ENCODE measurements around the gene CEP95.
"Not testable (repeated sequence)": the region's sequence is repeated elsewhere in the genome, so short reads cannot be mapped to it uniquely, and the experiment has no call there.

The CEP95 gene

GRCh38 chr17:64573214-64573613 is 66.4 kb downstream of the CEP95 start:
- Histone ChIP-seq H3K36me3 (ENCODE audit: control insufficient read depth, insufficient read depth, low read length) (peaks cover 21% of the 10 kb centered on the region), H3K27me3 (ENCODE audit: control insufficient read depth, insufficient read depth, low read length) (no peaks in the 10 kb centered on the region), H3K9ac (ENCODE audit: low read length) (no peak overlapping the region), H3K4me1 (ENCODE audit: control insufficient read depth, insufficient read depth, low read length) (no peaks in the 10 kb centered on the region), H3K4me3 (ENCODE audit: low read depth, low read length) (no peak overlapping the region), H3K9me3 (ENCODE audit: control insufficient read depth, insufficient read depth, low read depth, low read length) (no peaks in the 10 kb centered on the region), H3K27ac (ENCODE audit: low read depth, low read length) (no peak overlapping the region)

- Histone ChIP-seq H3K27me3 (ENCODE audit: control insufficient read depth, insufficient read depth, low read length) (no peaks in the 10 kb centered on the region), H3K36me3 (ENCODE audit: control insufficient read depth, insufficient read depth, low read length) (peaks cover 24% of the 10 kb centered on the region), H3K27ac (ENCODE audit: low read depth, low read length) (no peak overlapping the region)
Observed at GRCh38 chr17:64574646-64575045, 67.9 kb downstream of the CEP95 start.

GRCh38 chr17:64575431-64575830 is 68.7 kb downstream of the CEP95 start:
- Histone ChIP-seq H3K27me3 (ENCODE audit: control insufficient read depth, insufficient read depth, low read length) (no peaks in the 10 kb centered on the region), H3K9me3 (ENCODE audit: control insufficient read depth, insufficient read depth, low read depth, low read length) (no peaks in the 10 kb centered on the region), H3K4me1 (ENCODE audit: control insufficient read depth, insufficient read depth, low read length) (no peaks in the 10 kb centered on the region), H3K36me3 (ENCODE audit: control insufficient read depth, insufficient read depth, low read length) (peaks cover 30% of the 10 kb centered on the region), H3K4me3 (ENCODE audit: low read depth, low read length) (no peak overlapping the region), H3K27ac (ENCODE audit: low read depth, low read length) (no peak overlapping the region), H3K9ac (ENCODE audit: low read length) (no peak overlapping the region)

More at GRCh38 chr17:64574646-64575045, 67.9 kb downstream of the CEP95 start:
- Histone ChIP-seq H3K9ac (ENCODE audit: low read length) (no peak overlapping the region), H3K4me1 (ENCODE audit: control insufficient read depth, insufficient read depth, low read length) (no peaks in the 10 kb centered on the region), H3K4me3 (ENCODE audit: low read depth, low read length) (no peak overlapping the region), H3K9me3 (ENCODE audit: control insufficient read depth, insufficient read depth, low read depth, low read length) (no peaks in the 10 kb centered on the region)

GRCh38 chr17:64577025-64577424 is 70.2 kb downstream of the CEP95 start:
- not testable (repeated sequence) for H3K4me3 ChIP-seq (ENCODE audit: low read depth, low read length); H3K4me1 ChIP-seq (ENCODE audit: control insufficient read depth, insufficient read depth, low read length); H3K27ac ChIP-seq (ENCODE audit: low read depth, low read length); H3K27me3 ChIP-seq (ENCODE audit: control insufficient read depth, insufficient read depth, low read length); H3K9ac ChIP-seq (ENCODE audit: low read length); H3K9me3 ChIP-seq (ENCODE audit: control insufficient read depth, insufficient read depth, low read depth, low read length)
- peaks cover 31% of the 10 kb centered on the region for H3K36me3 ChIP-seq (ENCODE audit: control insufficient read depth, insufficient read depth, low read length)

GRCh38 chr17:64579917-64580316 is 73.1 kb downstream of the CEP95 start:
- Histone ChIP-seq H3K4me3 (ENCODE audit: low read depth, low read length) (no peak overlapping the region), H3K36me3 (ENCODE audit: control insufficient read depth, insufficient read depth, low read length) (peaks cover 40% of the 10 kb centered on the region), H3K9me3 (ENCODE audit: control insufficient read depth, insufficient read depth, low read depth, low read length) (no peaks in the 10 kb centered on the region), H3K9ac (ENCODE audit: low read length) (no peak overlapping the region), H3K4me1 (ENCODE audit: control insufficient read depth, insufficient read depth, low read length) (peaks cover 6% of the 10 kb centered on the region), H3K27ac (ENCODE audit: low read depth, low read length) (no peak overlapping the region), H3K27me3 (ENCODE audit: control insufficient read depth, insufficient read depth, low read length) (no peaks in the 10 kb centered on the region)

GRCh38 chr17:64580384-64581315 is 73.9 kb downstream of the CEP95 start:
- Histone ChIP-seq H3K36me3 (ENCODE audit: control insufficient read depth, insufficient read depth, low read length) (peaks cover 40% of the 10 kb centered on the region), H3K4me1 (ENCODE audit: control insufficient read depth, insufficient read depth, low read length) (peaks cover 6% of the 10 kb centered on the region), H3K4me3 (ENCODE audit: low read depth, low read length) (no peak overlapping the region), H3K27ac (ENCODE audit: low read depth, low read length) (no peak overlapping the region), H3K9me3 (ENCODE audit: control insufficient read depth, insufficient read depth, low read depth, low read length) (no peaks in the 10 kb centered on the region), H3K27me3 (ENCODE audit: control insufficient read depth, insufficient read depth, low read length) (no peaks in the 10 kb centered on the region), H3K9ac (ENCODE audit: low read length) (no peak overlapping the region)

- Histone ChIP-seq H3K27ac (ENCODE audit: low read depth, low read length) (no peak overlapping the region), H3K4me1 (ENCODE audit: control insufficient read depth, insufficient read depth, low read length) (peaks cover 6% of the 10 kb centered on the region), H3K36me3 (ENCODE audit: control insufficient read depth, insufficient read depth, low read length) (peaks cover 37% of the 10 kb centered on the region), H3K27me3 (ENCODE audit: control insufficient read depth, insufficient read depth, low read length) (no peaks in the 10 kb centered on the region), H3K9me3 (ENCODE audit: control insufficient read depth, insufficient read depth, low read depth, low read length) (no peaks in the 10 kb centered on the region), H3K9ac (ENCODE audit: low read length) (no peak overlapping the region), H3K4me3 (ENCODE audit: low read depth, low read length) (no peak overlapping the region)
Observed at GRCh38 chr17:64583038-64583437, 76.3 kb downstream of the CEP95 start.

- Histone ChIP-seq H3K4me1 (ENCODE audit: control insufficient read depth, insufficient read depth, low read length) (peaks cover 6% of the 10 kb centered on the region), H3K36me3 (ENCODE audit: control insufficient read depth, insufficient read depth, low read length) (peaks cover 23% of the 10 kb centered on the region)
Observed at GRCh38 chr17:64585146-64585545, 78.4 kb downstream of the CEP95 start.

More at GRCh38 chr17:64585146-64585545, 78.4 kb downstream of the CEP95 start:
- no peak overlapping the region for H3K27ac ChIP-seq (ENCODE audit: low read depth, low read length)
- H3K9ac ChIP-seq (ENCODE audit: low read length) = no peak overlapping the region
- H3K9me3 ChIP-seq (ENCODE audit: control insufficient read depth, insufficient read depth, low read depth, low read length) = no peaks in the 10 kb centered on the region
- no peaks in the 10 kb centered on the region for H3K27me3 ChIP-seq (ENCODE audit: control insufficient read depth, insufficient read depth, low read length)
- no peak overlapping the region for H3K4me3 ChIP-seq (ENCODE audit: low read depth, low read length)
